H1 (cell line): ENCODE measurements around the gene ZNF385B. TPM values are rescaled to one million over a fixed set of nuclear protein-coding genes. Genes with fewer than 3 reads are reported as not detected.

ENCODE experiments used
- CTCF ChIA-PET: fragments of 300-600 bp; sonication (Branson Sonifier 250); formaldehyde crosslinking; loops from one replicate; lab custom pipeline; 2021; ENCODE audit not compliant: partially characterized antibody; lab: Charles Lee
- POLR2A ChIA-PET: fragments of 300-600 bp; sonication (Branson Sonifier 250); formaldehyde crosslinking; loops from one replicate; lab custom pipeline; 2021; ENCODE audit warnings: inconsistent platforms; ENCODE audit not compliant: partially characterized antibody; lab: Charles Lee
- DNase-seq, 2 experiments: peaks; one replicate each; pipeline versions ENCODE4 v3.0.0 to v3.0.0-alpha.2; 2010 to 2022; ENCODE audit warnings: low spot score in 2 of 2, low read depth in 1 of 2, mixed read lengths in 1 of 2
- FAIRE-seq: peaks from 2 replicates; lab custom pipeline; 2011; peaks lifted over from hg19 to GRCh38; lab: Jason Lieb, UNC
- H2AFZ ChIP-seq: 2 replicates; pipeline ENCODE4 v1.8.1; 2012; ENCODE audit warnings: low read length, inconsistent platforms
- H2AK5ac ChIP-seq: 2 replicates; pipeline ENCODE4 v1.6.1; 2013; ENCODE audit warnings: low read depth, low read length
- H2BK120ac ChIP-seq: replicated peaks from 2 replicates; pipeline ENCODE3; 2013; ENCODE audit warnings: low read depth, low read length, inconsistent platforms
- H2BK12ac ChIP-seq: 2 replicates; pipeline ENCODE4 v1.6.1; 2013; ENCODE audit warnings: low read depth, low read length
- H2BK15ac ChIP-seq: 2 replicates; pipeline ENCODE4 v1.6.1; 2013; ENCODE audit warnings: low read length
- H2BK20ac ChIP-seq: 2 replicates; pipeline ENCODE4 v1.6.1; 2013; ENCODE audit warnings: low read length
- H2BK5ac ChIP-seq: 2 replicates; pipeline ENCODE4 v1.6.1; 2013; ENCODE audit warnings: low read depth, low read length
- H3K14ac ChIP-seq: 2 replicates; pipeline ENCODE4 v1.6.1; 2013; ENCODE audit warnings: inconsistent platforms; ENCODE audit not compliant: insufficient read length
- H3K18ac ChIP-seq: 2 replicates; pipeline ENCODE4 v1.6.1; 2013; ENCODE audit warnings: low read length; ENCODE audit errors: extremely low read depth
- H3K23ac ChIP-seq: 2 replicates; pipeline ENCODE4 v1.6.1; 2013; ENCODE audit warnings: inconsistent platforms; ENCODE audit not compliant: insufficient read length
- H3K23me2 ChIP-seq: 2 replicates; pipeline ENCODE4 v1.6.1; 2013; ENCODE audit warnings: low read depth, low read length
- H3K27ac ChIP-seq: 2 replicates; pipeline ENCODE4 v1.6.1; 2011; ENCODE audit warnings: low read depth, low read length, inconsistent platforms
- H3K27me3 ChIP-seq, 4 experiments: replicated peaks in 1 of 4; 1 replicate in 1 of 4; 2 replicates in 3 of 4; pipeline versions ENCODE4 v1.6.1 to v1.8.1; 2011 to 2013; ENCODE audit warnings: low read length in 3 of 4, mild to moderate bottlenecking in 3 of 4, inconsistent platforms in 2 of 4, mixed read lengths in 2 of 4, moderate library complexity in 1 of 4; ENCODE audit not compliant: control insufficient read depth in 3 of 4, insufficient read depth in 3 of 4; ENCODE audit errors: extremely low read depth in 1 of 4
- H3K36me3 ChIP-seq, 4 experiments: 2 replicates each; pipeline versions ENCODE4 v1.6.1 to v1.8.1; 2011 to 2013; ENCODE audit warnings: mild to moderate bottlenecking in 4 of 4, low read length in 3 of 4, moderate library complexity in 2 of 4, control low read depth in 1 of 4, inconsistent platforms in 1 of 4; ENCODE audit not compliant: insufficient read depth in 4 of 4, control insufficient read depth in 2 of 4
- H3K4ac ChIP-seq: replicated peaks from 2 replicates; pipeline ENCODE3; 2013; ENCODE audit warnings: low read length, low read depth, mixed read lengths, inconsistent platforms; ENCODE audit not compliant: insufficient read length
- H3K4me1 ChIP-seq, 4 experiments: replicated peaks in 1 of 4; 1 replicate in 1 of 4; 2 replicates in 3 of 4; pipeline versions ENCODE4 v1.6.1 to v1.8.1; 2011 to 2013; ENCODE audit warnings: low read length in 3 of 4, inconsistent platforms in 2 of 4, mixed read lengths in 1 of 4; ENCODE audit not compliant: insufficient read depth in 4 of 4, control insufficient read depth in 3 of 4
- H3K4me2 ChIP-seq, 2 experiments: 2 replicates each; pipeline versions ENCODE4 v1.6.1 to v1.8.1; 2011 to 2013; ENCODE audit warnings: low read depth in 2 of 2, low read length in 2 of 2, control low read depth in 1 of 2, inconsistent platforms in 1 of 2, mild to moderate bottlenecking in 1 of 2; ENCODE audit not compliant: insufficient read depth in 1 of 2
- H3K4me3 ChIP-seq, 4 experiments: fragments of 200-600, 300-600 bp in 1 of 4; sonication (generic), shearing (Covaris generic), sonication (Bioruptor Twin) in 1 of 4; 2 replicates each; pipeline versions ENCODE4 v1.5.1 to v1.8.1; 2011 to 2016; ENCODE audit warnings: low read length in 4 of 4, low read depth in 3 of 4, control low read depth in 2 of 4, inconsistent platforms in 2 of 4, mild to moderate bottlenecking in 2 of 4, mixed read lengths in 1 of 4, moderate library complexity in 1 of 4; ENCODE audit not compliant: insufficient read depth in 2 of 4; ENCODE audit errors: extremely low read depth in 1 of 4
- H3K56ac ChIP-seq: replicated peaks from 2 replicates; pipeline ENCODE3; 2013; ENCODE audit warnings: low read depth, mild to moderate bottlenecking, mixed read lengths, low read length, inconsistent platforms; ENCODE audit not compliant: insufficient read length
- H3K79me1 ChIP-seq: 2 replicates; pipeline ENCODE4 v1.6.1; 2013; ENCODE audit warnings: low read depth, low read length, control low read depth
- H3K79me2 ChIP-seq, 2 experiments: 2 replicates each; pipeline versions ENCODE4 v1.6.1 to v1.8.1; 2012 to 2013; ENCODE audit warnings: low read length in 2 of 2, mild to moderate bottlenecking in 2 of 2, inconsistent platforms in 1 of 2; ENCODE audit not compliant: insufficient read depth in 2 of 2, control insufficient read depth in 1 of 2
- H3K9ac ChIP-seq, 4 experiments: replicated peaks in 1 of 4; 1 replicate in 1 of 4; 2 replicates in 3 of 4; pipeline versions ENCODE4 v1.6.1 to v1.8.1; 2011 to 2013; ENCODE audit warnings: low read depth in 3 of 4, low read length in 3 of 4, control low read depth in 2 of 4, mild to moderate bottlenecking in 2 of 4, moderate library complexity in 2 of 4, inconsistent platforms in 1 of 4; ENCODE audit errors: extremely low read depth in 1 of 4
- H3K9me3 ChIP-seq, 2 experiments: 2 replicates each; pipeline versions ENCODE4 v1.6.1 to v1.8.1; 2012 to 2013; ENCODE audit warnings: mild to moderate bottlenecking in 2 of 2, moderate library complexity in 2 of 2, control low read depth in 1 of 2, inconsistent platforms in 1 of 2, low read depth in 1 of 2, low read length in 1 of 2, mixed read lengths in 1 of 2; ENCODE audit not compliant: insufficient read depth in 2 of 2
- H4K20me1 ChIP-seq, 2 experiments: replicated peaks in 1 of 2; 2 replicates each; pipeline versions ENCODE3 to v1.8.1; 2011 to 2013; ENCODE audit warnings: inconsistent platforms in 2 of 2, low read length in 2 of 2, mild to moderate bottlenecking in 1 of 2; ENCODE audit not compliant: insufficient read depth in 2 of 2, control insufficient read depth in 1 of 2
- H4K5ac ChIP-seq: 2 replicates; pipeline ENCODE4 v1.6.1; 2013; ENCODE audit warnings: low read length, low read depth, mixed read lengths, inconsistent platforms; ENCODE audit not compliant: insufficient read length
- H4K8ac ChIP-seq: 2 replicates; pipeline ENCODE4 v1.8.0; 2013; ENCODE audit warnings: mild to moderate bottlenecking, moderate library complexity, low read length, inconsistent platforms; ENCODE audit not compliant: insufficient read depth; ENCODE audit errors: extremely low read depth
- H4K91ac ChIP-seq: replicated peaks from 2 replicates; pipeline ENCODE3; 2013; ENCODE audit warnings: low read length, mixed read lengths, inconsistent platforms; ENCODE audit not compliant: insufficient read length
- ASH2L ChIP-seq: fragments of 200-600, 300-600 bp; sonication (generic); IDR thresholded peaks from one replicate; pipeline ENCODE4 v1.7.1; 2017; ENCODE audit warnings: low read length
- BCL11A ChIP-seq, 2 experiments: IDR thresholded peaks; one replicate each; pipeline ENCODE4 v1.6.1; 2011; ENCODE audit warnings: low read depth in 2 of 2, low read length in 2 of 2, mild to moderate bottlenecking in 2 of 2
- CREB1 ChIP-seq: IDR thresholded peaks from 2 replicates; pipeline ENCODE4 v1.6.1; 2012; ENCODE audit warnings: inconsistent platforms
- CTBP2 ChIP-seq: IDR thresholded peaks from 2 replicates; pipeline ENCODE4 v1.7.0; 2011; ENCODE audit warnings: borderline replicate concordance, mild to moderate bottlenecking, moderate library complexity, mixed read lengths, low read length; ENCODE audit not compliant: insufficient read depth, insufficient read length
- EGR1 ChIP-seq: IDR thresholded peaks from 2 replicates; pipeline ENCODE4 v1.6.1; 2011; ENCODE audit warnings: low read depth, low read length, borderline replicate concordance
- JUN ChIP-seq: IDR thresholded peaks from 2 replicates; pipeline ENCODE4 v1.6.1; 2011; ENCODE audit warnings: low read depth, mild to moderate bottlenecking, improper control_type of control experiment, low read length
- JUND ChIP-seq: IDR thresholded peaks from 2 replicates; pipeline ENCODE4 v1.6.1; 2011; ENCODE audit warnings: mild to moderate bottlenecking, improper control_type of control experiment, low read length
- KDM1A ChIP-seq: fragments of 200-600, 300-600 bp; sonication (generic); IDR thresholded peaks from 2 replicates; pipeline ENCODE4 v1.7.1; 2016; ENCODE audit warnings: mild to moderate bottlenecking, low read length, borderline replicate concordance
- POLR2A ChIP-seq, 2 experiments: IDR thresholded peaks; 1 replicate in 1 of 2; 2 replicates in 1 of 2; pipeline ENCODE4 v1.6.1; 2011; ENCODE audit warnings: low read depth in 2 of 2, low read length in 2 of 2, mild to moderate bottlenecking in 2 of 2; ENCODE audit errors: control extremely low read depth in 1 of 2
- POU5F1 ChIP-seq: IDR thresholded peaks from 2 replicates; pipeline ENCODE4 v1.6.1; 2011; ENCODE audit warnings: low read depth, mild to moderate bottlenecking, low read length, moderate library complexity
- RFX5 ChIP-seq: IDR thresholded peaks from 2 replicates; pipeline ENCODE4 v1.6.1; 2011; ENCODE audit warnings: low read depth, low read length, improper control_type of control experiment, borderline replicate concordance
- SP2 ChIP-seq: IDR thresholded peaks from 2 replicates; pipeline ENCODE4 v1.6.1; 2012; ENCODE audit warnings: mild to moderate bottlenecking, low read length, inconsistent platforms
- SP4 ChIP-seq: IDR thresholded peaks from 2 replicates; pipeline ENCODE4 v1.6.1; 2012; ENCODE audit warnings: low read length, inconsistent platforms
- TAF7 ChIP-seq: optimal IDR thresholded peaks from 2 replicates; pipeline ENCODE3; 2011; ENCODE audit warnings: low read depth, mild to moderate bottlenecking, inconsistent platforms, low read length, moderate library complexity, borderline replicate concordance
- TCF12 ChIP-seq: IDR thresholded peaks from 2 replicates; pipeline ENCODE4 v1.6.1; 2011; ENCODE audit warnings: low read depth, mild to moderate bottlenecking, low read length
- TEAD4 ChIP-seq: IDR thresholded peaks from 2 replicates; pipeline ENCODE4 v1.6.1; 2012; ENCODE audit warnings: low read depth, low read length, inconsistent platforms, mixed read lengths
- YY1 ChIP-seq: IDR thresholded peaks from 2 replicates; pipeline ENCODE4 v1.6.1; 2011; ENCODE audit warnings: low read depth, mild to moderate bottlenecking, low read length
- polyA plus RNA-seq, 7 experiments: library from polyadenylated mRNA; depleted of rRNA in 3 of 7; stranded (reverse) in 5 of 7; unstranded in 2 of 7; fragments of >200 nt in 5 of 7; fragments of 200-250 nt in 2 of 7; gene quantifications; 1 replicate in 5 of 7; 2 replicates in 1 of 7; 4 replicates in 1 of 7; pipeline versions ENCODE4 v1.2.1 to v1.2.3, GENCODE V29; 2011 to 2013; ENCODE audit warnings: missing spikeins in 2 of 7, mixed read lengths in 2 of 7
- total RNA-seq: library from RNA; stranded (reverse); fragmentation: NEBNext Ultra II Directional; extraction: Animal tissue kit (Norgen Biotek cat#: 25700); gene quantifications from 2 replicates; pipeline ENCODE4 v1.2.1, GENCODE V29; 2021

Gene ZNF385B
- total and polyA plus RNA-seq, 2 of the 8 experiments (the other 6 are each of a cell fraction or from before 2014, with no cell fraction given), result 1.1 to 3.7 TPM

- CTCF ChIA-PET, result interaction anchor here (0.6 kb wide), 1 partner anchor 25 kb away, joined by 3 read pairs; no protein-coding TSS in a partner anchor
- H3K4me1 ChIP-seq, result peaks cover 0 to 10% (median 0%) of the 10 kb centered on the region in 4 experiments; a peak in 1 of 7 replicates
- H2BK15ac ChIP-seq, result no peak overlapping the region
- no peak overlapping the region for H2AK5ac ChIP-seq
- no peaks in the 10 kb centered on the region for H3K9me3 ChIP-seq
- H3K9ac ChIP-seq, result no peak overlapping the region
- no peak overlapping the region for H3K4me2 ChIP-seq
- H3K27me3 ChIP-seq, result no peaks in the 10 kb centered on the region
- no peak for TF ChIP-seq YY1
- TF ChIP-seq POLR2A (IDR thresholded peaks at IDR 0.05; ENCODE audit: control extremely low read depth in 1 of 2, low read depth in 2 of 2, low read length in 2 of 2), result no peak
- TF ChIP-seq JUN, result no peak
- TF ChIP-seq POU5F1, result no peak
- no peak for TF ChIP-seq CTBP2
- no peak for TF ChIP-seq SP4
- TF ChIP-seq JUND, result no peak
- no peak for TF ChIP-seq KDM1A
- TF ChIP-seq RFX5, result no peak
- no peak for TF ChIP-seq TEAD4
- TF ChIP-seq BCL11A (IDR thresholded peaks at IDR 0.05; ENCODE audit: low read depth in 2 of 2, low read length in 2 of 2), result no peak
- no peak for TF ChIP-seq SP2
- TF ChIP-seq EGR1, result no peak
- no peak for TF ChIP-seq CREB1
- no peak for TF ChIP-seq TCF12
- no peak for TF ChIP-seq ASH2L
- no peak for TF ChIP-seq TAF7
- no peak overlapping the region for H2AFZ ChIP-seq
- no peaks in the 10 kb centered on the region for H3K79me2 ChIP-seq
- H2BK120ac ChIP-seq, result no peak overlapping the region
- H3K27ac ChIP-seq, result no peak overlapping the region
- H4K8ac ChIP-seq, result no peak overlapping the region
- H3K4ac ChIP-seq, result no peak overlapping the region
- no peak overlapping the region for H3K18ac ChIP-seq
- H3K23ac ChIP-seq, result no peak overlapping the region
- no peak overlapping the region for H2BK12ac ChIP-seq
- no peak overlapping the region for H3K14ac ChIP-seq
- H3K4me3 ChIP-seq, result no peak overlapping the region
- no peak for FAIRE-seq
- POLR2A ChIA-PET, result no interaction called here
- no peak for DNase-seq
- H4K91ac ChIP-seq, result no peak overlapping the region
- no peaks in the 10 kb centered on the region for H3K79me1 ChIP-seq
- no peak overlapping the region for H2BK5ac ChIP-seq
- H4K5ac ChIP-seq, result no peak overlapping the region
- no peaks in the 10 kb centered on the region for H4K20me1 ChIP-seq
- no peak overlapping the region for H2BK20ac ChIP-seq
- no peak overlapping the region for H3K56ac ChIP-seq
- H3K36me3 ChIP-seq, result no peaks in the 10 kb centered on the region
- no peaks in the 10 kb centered on the region for H3K23me2 ChIP-seq
These were observed 67.5 kb downstream of the ZNF385B start for GRCh38 chr2:179793902-179794301.
